H9 (cell line): Measurements from ENCODE around the gene RPP40. TPM values are rescaled to one million over a fixed set of nuclear protein-coding genes. Genes with fewer than 3 reads are reported as not detected.

Experiments
- DNase-seq: peaks from one replicate; pipeline ENCODE4 v3.0.0-alpha.2; 2017
- H2AFZ ChIP-seq: one replicate; pipeline ENCODE4 v1.6.1; 2013; ENCODE audit warnings: mild to moderate bottlenecking, low read length, control low read depth, moderate library complexity
- H2AK5ac ChIP-seq: 2 replicates; pipeline ENCODE4 v1.6.1; 2013; ENCODE audit warnings: low read length, control low read depth, mixed read lengths; ENCODE audit not compliant: insufficient read length
- H2BK120ac ChIP-seq: one replicate; pipeline ENCODE4 v1.6.1; 2013; ENCODE audit warnings: low read depth, mild to moderate bottlenecking, low read length, control low read depth, inconsistent platforms; ENCODE audit not compliant: poor library complexity, severe bottlenecking
- H2BK12ac ChIP-seq: 2 replicates; pipeline ENCODE4 v1.6.1; 2013; ENCODE audit warnings: low read length, control low read depth, mixed read lengths, low read depth; ENCODE audit not compliant: insufficient read length
- H2BK15ac ChIP-seq: 2 replicates; pipeline ENCODE4 v1.6.1; 2013; ENCODE audit warnings: low read depth, low read length, control low read depth
- H2BK20ac ChIP-seq: one replicate; pipeline ENCODE4 v1.6.1; 2013; ENCODE audit warnings: low read depth, mild to moderate bottlenecking, low read length, control low read depth, inconsistent platforms; ENCODE audit not compliant: poor library complexity, severe bottlenecking
- H2BK5ac ChIP-seq: 2 replicates; pipeline ENCODE4 v1.6.1; 2013; ENCODE audit warnings: low read length, control low read depth, mixed read lengths; ENCODE audit not compliant: insufficient read length
- H3K14ac ChIP-seq: 2 replicates; pipeline ENCODE4 v1.6.1; 2013; ENCODE audit warnings: low read length, control low read depth; ENCODE audit not compliant: insufficient read depth
- H3K18ac ChIP-seq: 2 replicates; pipeline ENCODE4 v1.6.1; 2013; ENCODE audit warnings: low read depth, mild to moderate bottlenecking, mixed read lengths, low read length, control low read depth; ENCODE audit not compliant: insufficient read length
- H3K23ac ChIP-seq: 2 replicates; pipeline ENCODE4 v1.6.1; 2013; ENCODE audit warnings: low read length, control low read depth, mixed read lengths, low read depth; ENCODE audit not compliant: insufficient read length
- H3K23me2 ChIP-seq: 2 replicates; pipeline ENCODE4 v1.6.1; 2013; ENCODE audit warnings: low read depth, mild to moderate bottlenecking, mixed read lengths, low read length, control low read depth; ENCODE audit not compliant: insufficient read length, poor library complexity, severe bottlenecking
- H3K27ac ChIP-seq: 2 replicates; pipeline ENCODE4 v1.5.1; 2013; ENCODE audit warnings: low read length, control low read depth, mixed read lengths, low read depth; ENCODE audit not compliant: insufficient read length
- H3K27me3 ChIP-seq: 2 replicates; pipeline ENCODE4 v1.6.1; 2013; ENCODE audit warnings: low read length, control low read depth, inconsistent platforms; ENCODE audit not compliant: insufficient read depth
- H3K4ac ChIP-seq: 2 replicates; pipeline ENCODE4 v1.6.1; 2013; ENCODE audit warnings: low read depth, mild to moderate bottlenecking, control low read depth, inconsistent platforms, low read length, moderate library complexity
- H3K4me1 ChIP-seq: 2 replicates; pipeline ENCODE4 v1.6.1; 2013; ENCODE audit warnings: low read length, control low read depth, inconsistent platforms; ENCODE audit not compliant: insufficient read depth
- H3K4me2 ChIP-seq: 2 replicates; pipeline ENCODE4 v1.6.1; 2013; ENCODE audit warnings: low read length, control low read depth, mixed read lengths; ENCODE audit not compliant: insufficient read length, insufficient read depth
- H3K56ac ChIP-seq: 2 replicates; pipeline ENCODE4 v1.6.1; 2013; ENCODE audit warnings: low read depth, mild to moderate bottlenecking, mixed read lengths, low read length, control low read depth; ENCODE audit not compliant: insufficient read length
- H3K79me1 ChIP-seq: 2 replicates; pipeline ENCODE4 v1.6.1; 2013; ENCODE audit warnings: low read depth, mild to moderate bottlenecking, moderate library complexity, low read length, control low read depth, inconsistent platforms; ENCODE audit not compliant: insufficient read depth, poor library complexity, severe bottlenecking
- H3K79me2 ChIP-seq: 2 replicates; pipeline ENCODE4 v1.6.1; 2013; ENCODE audit warnings: low read length, control low read depth, inconsistent platforms; ENCODE audit not compliant: insufficient read depth
- H3K9ac ChIP-seq: 2 replicates; pipeline ENCODE4 v1.6.1; 2013; ENCODE audit warnings: low read length, control low read depth, mixed read lengths; ENCODE audit not compliant: insufficient read length; ENCODE audit errors: extremely low read depth
- H3K9me3 ChIP-seq: one replicate; pipeline ENCODE4 v1.6.1; 2013; ENCODE audit warnings: low read depth, low read length, inconsistent platforms; ENCODE audit not compliant: control insufficient read depth
- H3T11ph ChIP-seq: one replicate; pipeline ENCODE4 v1.6.1; 2013; ENCODE audit warnings: mild to moderate bottlenecking, low read length, control low read depth, inconsistent platforms
- H4K20me1 ChIP-seq: one replicate; pipeline ENCODE4 v1.6.1; 2013; ENCODE audit not compliant: control insufficient read depth, insufficient read length, insufficient read depth
- H4K5ac ChIP-seq: 2 replicates; pipeline ENCODE4 v1.6.1; 2013; ENCODE audit warnings: low read depth, mild to moderate bottlenecking, mixed read lengths, low read length, control low read depth; ENCODE audit not compliant: insufficient read length
- H4K8ac ChIP-seq: replicated peaks from 2 replicates; pipeline ENCODE4 v1.6.1; 2013; ENCODE audit warnings: low read length, control low read depth, mixed read lengths, low read depth; ENCODE audit not compliant: insufficient read length
- H4K91ac ChIP-seq: 2 replicates; pipeline ENCODE4 v1.6.1; 2013; ENCODE audit warnings: low read depth, mild to moderate bottlenecking, moderate library complexity, mixed read lengths, low read length, control low read depth; ENCODE audit not compliant: insufficient read length
- H3K27ac Mint-ChIP-seq, 3 experiments: 2 replicates in 2 of 3; 3 replicates in 1 of 3; pipeline ENCODE4 v1.8.0; 2020 to 2021; ENCODE audit warnings: mixed read lengths in 3 of 3, mild to moderate bottlenecking in 1 of 3, moderate library complexity in 1 of 3
- H3K27me3 Mint-ChIP-seq: 2 replicates; pipeline ENCODE4 v1.8.0; 2021; ENCODE audit warnings: low read depth, mild to moderate bottlenecking, moderate library complexity, mixed read lengths
- H3K36me3 Mint-ChIP-seq, 3 experiments: 2 replicates in 2 of 3; 3 replicates in 1 of 3; pipeline ENCODE4 v1.8.0; 2020 to 2021; ENCODE audit warnings: low read depth in 3 of 3, mixed read lengths in 3 of 3; ENCODE audit not compliant: insufficient read depth in 1 of 3
- H3K4me1 Mint-ChIP-seq, 2 experiments: 2 replicates each; pipeline ENCODE4 v1.8.0; 2020; ENCODE audit warnings: mixed read lengths in 2 of 2
- H3K4me3 Mint-ChIP-seq, 2 experiments: 2 replicates in 1 of 2; 3 replicates in 1 of 2; pipeline ENCODE4 v1.8.0; 2020 to 2021; ENCODE audit warnings: mild to moderate bottlenecking in 2 of 2, mixed read lengths in 2 of 2, moderate library complexity in 1 of 2
- H3K9me3 Mint-ChIP-seq, 2 experiments: 2 replicates in 1 of 2; 3 replicates in 1 of 2; pipeline ENCODE4 v1.8.0; 2020; ENCODE audit warnings: mild to moderate bottlenecking in 2 of 2, mixed read lengths in 2 of 2, moderate library complexity in 1 of 2
- WGBS: extraction: QIAGEN DNeasy Blood & Tissue Kit; methylation state at CpG from one replicate; pipeline ENCODE4 v1.1.7; 2013; ENCODE audit warnings: missing lambda C conversion rate, low lambda C conversion rate, mixed read lengths; ENCODE audit not compliant: insufficient read length; ENCODE audit errors: extremely low coverage; 5-methylcytosine and 5-hydroxymethylcytosine counted together
- total RNA-seq: library from RNA; stranded (reverse); gene quantifications from 2 replicates; pipeline ENCODE4 v1.2.1, GENCODE V29; 2021
- TF ChIP-seq, protein P1 (sequence below): fragments of 200-600 bp; sonication (generic); conservative IDR thresholded peaks from 3 replicates; pipeline ENCODE4 v1.8.0; 2021; ENCODE audit warnings: antibody characterized with exemption, mild to moderate bottlenecking

The RPP40 gene
- total RNA-seq, 1 experiment from 2014 or later: 17.8 TPM

- Histone ChIP-seq H2BK20ac (no peak overlapping the region), H3K79me2 (no peaks in the 10 kb centered on the region), H3K27ac (no peak overlapping the region), H4K5ac (no peak overlapping the region), H3K23ac (no peak overlapping the region), H2AK5ac (no peak overlapping the region), H2BK5ac (no peak overlapping the region), H4K20me1 (no peaks in the 10 kb centered on the region), H3T11ph (no peak overlapping the region), H3K9me3 (no peaks in the 10 kb centered on the region), H2BK12ac (no peak overlapping the region), H4K8ac (no peak overlapping the region), H3K79me1 (no peaks in the 10 kb centered on the region), H2AFZ (no peak overlapping the region), H2BK120ac (no peak overlapping the region), H3K4me2 (no peak overlapping the region), H3K56ac (no peak overlapping the region), H2BK15ac (no peak overlapping the region), H3K18ac (no peak overlapping the region), H3K27me3 (no peaks in the 10 kb centered on the region), H3K4me1 (no peaks in the 10 kb centered on the region), H3K9ac (no peak overlapping the region), H4K91ac (no peak overlapping the region), H3K14ac (no peak overlapping the region), H3K4ac (no peak overlapping the region), H3K23me2 (no peaks in the 10 kb centered on the region)
- peaks cover 7% of the 10 kb centered on the region for H3K27me3 Mint-ChIP-seq
- DNase-seq: no peak
- no peaks in the 10 kb centered on the region; a peak in 3 of 5 replicates for H3K9me3 Mint-ChIP-seq
- peaks cover 4 to 11% of the 10 kb centered on the region in 2 experiments for H3K4me1 Mint-ChIP-seq
- no CpG with 5 or more reads among the region's 4 CpGs for WGBS
- H3K4me3 Mint-ChIP-seq: no peak overlapping the region
- H3K36me3 Mint-ChIP-seq: peaks cover 0 to 4% (median 3%) of the 10 kb centered on the region in 3 experiments; a peak in 1 of 7 replicates
- peak overlapping the region in 1 of 3 experiments; percentile 86; a peak in 1 of 7 replicates for H3K27ac Mint-ChIP-seq
- TF ChIP-seq, protein P1, sequence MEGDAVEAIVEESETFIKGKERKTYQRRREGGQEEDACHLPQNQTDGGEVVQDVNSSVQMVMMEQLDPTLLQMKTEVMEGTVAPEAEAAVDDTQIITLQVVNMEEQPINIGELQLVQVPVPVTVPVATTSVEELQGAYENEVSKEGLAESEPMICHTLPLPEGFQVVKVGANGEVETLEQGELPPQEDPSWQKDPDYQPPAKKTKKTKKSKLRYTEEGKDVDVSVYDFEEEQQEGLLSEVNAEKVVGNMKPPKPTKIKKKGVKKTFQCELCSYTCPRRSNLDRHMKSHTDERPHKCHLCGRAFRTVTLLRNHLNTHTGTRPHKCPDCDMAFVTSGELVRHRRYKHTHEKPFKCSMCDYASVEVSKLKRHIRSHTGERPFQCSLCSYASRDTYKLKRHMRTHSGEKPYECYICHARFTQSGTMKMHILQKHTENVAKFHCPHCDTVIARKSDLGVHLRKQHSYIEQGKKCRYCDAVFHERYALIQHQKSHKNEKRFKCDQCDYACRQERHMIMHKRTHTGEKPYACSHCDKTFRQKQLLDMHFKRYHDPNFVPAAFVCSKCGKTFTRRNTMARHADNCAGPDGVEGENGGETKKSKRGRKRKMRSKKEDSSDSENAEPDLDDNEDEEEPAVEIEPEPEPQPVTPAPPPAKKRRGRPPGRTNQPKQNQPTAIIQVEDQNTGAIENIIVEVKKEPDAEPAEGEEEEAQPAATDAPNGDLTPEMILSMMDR: no peak
These were observed 16.4 kb downstream of the RPP40 start for GRCh38 chr6:4987432-4987831.
